Psoas muscle (tissue), 8 donors: ENCODE data around the gene VPS13D. TPM values are rescaled to one million over a fixed set of nuclear protein-coding genes. Genes with fewer than 3 reads are reported as not detected.
A peak's percentile ranks its signal among the peaks of the same experiment; 100 is the strongest.

Experiments used
- ATAC-seq, 4 donors: fragments of 200-7000 bp; cut with Tn5 transposase; one replicate each; pipeline ENCODE4 v1.9.1; 2020; ENCODE audit warnings: moderate library complexity in 3 of 4, mild to moderate bottlenecking in 2 of 4
- DNase-seq, 2 donors: peaks; one replicate each; pipeline ENCODE4 v3.0.0-alpha.2; 2020
- H3K27ac ChIP-seq: fragments of 200-600 bp; one replicate; pipeline ENCODE4 v1.8.0; 2022
- H3K27me3 ChIP-seq, 3 donors: fragments of 200-600 bp in 1 of 3; one replicate each; pipeline versions ENCODE4 v1.6.1 to v1.8.0; 2013 to 2022; ENCODE audit warnings: low read length in 2 of 3, mild to moderate bottlenecking in 2 of 3, moderate library complexity in 1 of 3; ENCODE audit not compliant: insufficient read depth in 3 of 3
- H3K36me3 ChIP-seq, 2 donors: fragments of 200-600 bp in 1 of 2; one replicate each; pipeline versions ENCODE4 v1.6.1 to v1.8.0; 2013 to 2022; ENCODE audit warnings: low read depth in 1 of 2, mild to moderate bottlenecking in 1 of 2, moderate library complexity in 1 of 2; ENCODE audit not compliant: insufficient read depth in 1 of 2
- H3K4me1 ChIP-seq: fragments of 200-600 bp; one replicate; pipeline ENCODE4 v1.8.0; 2022
- H3K4me3 ChIP-seq: fragments of 200-600 bp; one replicate; pipeline ENCODE4 v1.8.0; 2022; ENCODE audit warnings: mild to moderate bottlenecking
- H3K9me3 ChIP-seq: fragments of 200-600 bp; one replicate; pipeline ENCODE4 v1.8.0; 2022
- CTCF ChIP-seq: fragments of 200-600 bp; IDR thresholded peaks from one replicate; pipeline ENCODE4 v1.8.0; 2022; ENCODE audit warnings: antibody characterized with exemption
- WGBS, 3 donors: extraction: QIAGEN DNeasy Blood & Tissue Kit; methylation state at CpG; one replicate each; pipeline versions ENCODE4 v1.1.6 to v1.1.7; 2013; 5-methylcytosine and 5-hydroxymethylcytosine counted together
- intact Hi-C, 2 donors: fragments of 100-400 bp; cut with DNase I; formaldehyde crosslinking; loops; one replicate each; pipeline versions ENCODE4 v1.11.0 to v1.14.2; 2022
- polyA plus RNA-seq, 3 donors: library from polyadenylated mRNA; stranded (reverse); fragments of 200-250 nt; gene quantifications; one replicate each; pipeline ENCODE4 v1.2.3, GENCODE V29; 2013
- total RNA-seq, 4 donors: library from RNA; stranded (reverse); fragmentation: NEBNext Ultra II Directional in 2 of 4; extraction: Animal tissue kit (Norgen Biotek cat#: 25700) in 2 of 4; gene quantifications; one replicate each; pipeline versions ENCODE4 v1.2.1 to v1.2.4, GENCODE V29; 2021 to 2023
- donor health status: healthy with polysubstance abuse.
- donor health status: DM: no; HTN: no; CAD: no; lungs with moderate emphysema.
- donor health status: Bipolar disorder and iron deficiency.
- donor health status: healthy.
- donor health status: DM: yes; HTN: yes; CAD: no.
- donor health status: DM: no; HTN: no; CAD: no.
- donor health status: DM: no; HTN: no; CAD: no.
- donor health status: DM: yes; HTN: yes; CAD: no.

VPS13D gene
- total and polyA plus RNA-seq, 7 donors, result 19.9 to 69.1 (median 45.3) TPM

GRCh38 chr1:12204754-12205658 lies 24.8 kb upstream of the VPS13D start:
- peaks cover 0 to 23% of the 10 kb centered on the region in 2 donors for H3K36me3 ChIP-seq
- intact Hi-C loops, result no loop called here
- no peak for DNase-seq
- WGBS, 3 donors, result 83 to 89% (median 87%) methylated on average over 7 of the region's 7 CpGs
- no peak overlapping the region for H3K4me3 ChIP-seq
- peaks cover 0 to 1% (median 0%) of the 10 kb centered on the region in 3 donors for H3K27me3 ChIP-seq
- no peaks in the 10 kb centered on the region for H3K4me1 ChIP-seq
- no peak for TF ChIP-seq CTCF
- H3K27ac ChIP-seq, result no peak overlapping the region
- no peaks in the 10 kb centered on the region for H3K9me3 ChIP-seq
- ATAC-seq, result no peak

GRCh38 chr1:12206238-12206637 lies 23.6 kb upstream of the VPS13D start:
- peaks cover 0 to 23% of the 10 kb centered on the region in 2 donors for H3K36me3 ChIP-seq
- DNase-seq (no peak), ATAC-seq (no peak)
- no peak for TF ChIP-seq CTCF
- no peak overlapping the region for H3K27ac ChIP-seq
- no peaks in the 10 kb centered on the region for H3K4me1 ChIP-seq
- intact Hi-C loops, result no loop called here
- no peaks in the 10 kb centered on the region for H3K27me3 ChIP-seq
- H3K4me3 ChIP-seq, result no peak overlapping the region
- no peaks in the 10 kb centered on the region for H3K9me3 ChIP-seq
- 88 to 96% (median 88%) methylated on average over 5 of the region's 5 CpGs for whole genome bisulfite sequencing, 3 donors

GRCh38 chr1:12206792-12207424 lies 22.9 kb upstream of the VPS13D start:
- intact Hi-C loops, result no loop called here
- Histone ChIP-seq H3K27me3 (no peaks in the 10 kb centered on the region), H3K27ac (no peak overlapping the region), H3K9me3 (no peaks in the 10 kb centered on the region), H3K4me3 (no peak overlapping the region), H3K36me3 (peaks cover 0 to 16% of the 10 kb centered on the region in 2 donors), H3K4me1 (no peaks in the 10 kb centered on the region)
- DNase-seq (no peak), ATAC-seq (no peak)
- 65 to 77% (median 69%) methylated on average over 17 of the region's 17 CpGs for WGBS, 3 donors
- no peak for TF ChIP-seq CTCF

GRCh38 chr1:12208271-12208670 lies 21.6 kb upstream of the VPS13D start:
- peak; percentile 5 to 17 (median 11) for ATAC-seq
- intact Hi-C loops, result loop anchor here in 1 of 2 donors (2.0 kb wide), 1 partner anchor 83 kb away; no protein-coding TSS in a partner anchor
- Histone ChIP-seq H3K27ac (no peak overlapping the region), H3K4me3 (no peak overlapping the region), H3K4me1 (no peaks in the 10 kb centered on the region), H3K36me3 (peaks cover 0 to 6% of the 10 kb centered on the region in 2 donors), H3K9me3 (no peaks in the 10 kb centered on the region), H3K27me3 (no peaks in the 10 kb centered on the region)
- no peak for DNase-seq
- WGBS, 3 donors, result 52 to 65% (median 56%) methylated on average over 6 of the region's 6 CpGs
- TF ChIP-seq CTCF, result no peak
